Transverse colon (tissue), 4 donors: ENCODE data around the gene RAB8B. TPM values are rescaled to one million over a fixed set of nuclear protein-coding genes. Genes with fewer than 3 reads are reported as not detected.
"Not testable (repeated sequence)": the region's sequence is repeated elsewhere in the genome, so short reads cannot be mapped to it uniquely, and the experiment has no call there.

ENCODE experiments used
- DNase-seq: peaks from one replicate; pipeline ENCODE4 v3.0.0-alpha.2; 2019
- H3K27ac ChIP-seq, 4 donors: fragments of 200-600 bp; sonication (generic); 2 replicates each; pipeline ENCODE4 v1.5.1; 2016 to 2018; ENCODE audit warnings: inconsistent platforms in 4 of 4
- H3K27me3 ChIP-seq: fragments of 200-600 bp; sonication (generic); 2 replicates; pipeline ENCODE4 v1.5.1; 2017; ENCODE audit warnings: inconsistent platforms
- H3K36me3 ChIP-seq, 4 donors: fragments of 200-600 bp; sonication (generic); 2 replicates each; pipeline ENCODE4 v1.5.1; 2017 to 2019; ENCODE audit warnings: inconsistent platforms in 4 of 4
- H3K4me1 ChIP-seq, 4 donors: fragments of 200-600 bp; sonication (generic); 2 replicates each; pipeline ENCODE4 v1.5.1; 2017 to 2020; ENCODE audit warnings: inconsistent platforms in 4 of 4
- H3K4me3 ChIP-seq, 4 donors: fragments of 200-600 bp; sonication (generic); 1 replicate in 1 of 4; 2 replicates in 3 of 4; pipeline versions ENCODE4 v1.5.1 to v1.6.1; 2017 to 2019; ENCODE audit warnings: inconsistent platforms in 4 of 4
- H3K9me3 ChIP-seq, 2 donors: fragments of 200-600 bp; sonication (generic); 2 replicates each; pipeline ENCODE4 v1.5.1; 2017 to 2019; ENCODE audit warnings: inconsistent platforms in 2 of 2
- EP300 ChIP-seq: sonication (generic); formaldehyde crosslinking; IDR thresholded peaks from one replicate; pipeline ENCODE4 v1.6.1; 2017; ENCODE audit warnings: antibody characterized with exemption, low read depth
- POLR2A ChIP-seq: fragments of 450-650 bp; IDR thresholded peaks from one replicate; pipeline ENCODE4 v1.6.1; 2016; ENCODE audit warnings: antibody characterized with exemption, mild to moderate bottlenecking, moderate library complexity
- POLR2AphosphoS5 ChIP-seq, 3 donors: sonication (generic); formaldehyde crosslinking; IDR thresholded peaks; one replicate each; pipeline ENCODE4 v1.6.1; 2016; ENCODE audit warnings: antibody characterized with exemption in 3 of 3
- WGBS, 2 donors: methylation state at CpG; one replicate each; pipeline ENCODE4 v1.1.5; 2018; ENCODE audit warnings: low coverage in 1 of 2; 5-methylcytosine and 5-hydroxymethylcytosine counted together
- in situ Hi-C, 4 donors: fragments of 200-750 bp; cut with MboI; loops; one replicate each; pipeline versions ENCODE4 v1.15.0 to v1.15.1; 2017; ENCODE audit warnings: low sequenced_read_pairs in 3 of 4, low pct_ligation_motif_present in 1 of 4, low pct_unique_long_range_greater_than_20kb in 1 of 4
- intact Hi-C: fragments of 100-400 bp; cut with DNase I; formaldehyde crosslinking; loops from one replicate; pipeline ENCODE4 v1.15.1; 2023; ENCODE audit warnings: low total_unique reads
- total RNA-seq, 4 donors: library from RNA; depleted of rRNA; stranded (reverse); fragments of >200 nt; gene quantifications; one replicate each; pipeline ENCODE4 v1.1.0, GENCODE V29; 2016
- TF ChIP-seq, protein P1 (sequence below), 5 experiments: fragments of 200-600 bp in 3 of 5; fragments of 450-650 bp in 2 of 5; sonication (generic) in 3 of 5; IDR thresholded peaks; 1 replicate in 2 of 5; 2 replicates in 3 of 5; pipeline ENCODE4 v1.5.1; 2016 to 2017; ENCODE audit warnings: antibody characterized with exemption in 5 of 5, inconsistent platforms in 3 of 5, mild to moderate bottlenecking in 2 of 5, moderate library complexity in 1 of 5

The RAB8B gene
- total RNA-seq, 4 donors from 2014 or later, result 3.2 to 25.4 (median 9.5) TPM

DNA sequence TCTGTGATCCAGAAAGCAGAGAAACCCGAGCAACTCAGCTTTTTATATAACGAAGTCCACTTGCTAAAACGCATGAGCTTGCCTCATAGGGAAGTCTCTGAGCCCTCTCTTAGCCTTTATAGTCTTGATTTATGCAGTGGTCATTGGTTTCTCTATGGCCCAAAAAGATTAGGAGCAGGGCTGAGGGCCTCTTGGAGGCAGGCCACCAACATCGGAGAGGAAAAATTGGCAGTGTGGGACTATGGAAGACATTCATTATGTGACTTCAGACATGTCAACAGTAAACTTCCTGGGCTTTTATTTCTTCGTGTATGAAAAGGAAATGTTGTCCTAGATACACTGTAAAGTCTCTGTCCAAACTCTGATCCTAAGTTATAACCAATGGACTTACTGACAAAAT is 13.5 kb downstream of the RAB8B start:
- no peaks in the 10 kb centered on the region for H3K9me3 ChIP-seq
- no peaks in the 10 kb centered on the region for H3K27me3 ChIP-seq
- H3K27ac ChIP-seq, result peak overlapping the region in 1 of 4 donors; percentile 2
- H3K36me3 ChIP-seq, result no peaks in the 10 kb centered on the region
- 60 to 71% methylated on average over 5 of the region's 5 CpGs for whole genome bisulfite sequencing, 2 donors
- no peak for DNase-seq
- TF ChIP-seq EP300, result no peak
- TF ChIP-seq POLR2A, result no peak
- TF ChIP-seq POLR2AphosphoS5 (IDR thresholded peaks at IDR 0.05), result no peak
- TF ChIP-seq, protein P1, sequence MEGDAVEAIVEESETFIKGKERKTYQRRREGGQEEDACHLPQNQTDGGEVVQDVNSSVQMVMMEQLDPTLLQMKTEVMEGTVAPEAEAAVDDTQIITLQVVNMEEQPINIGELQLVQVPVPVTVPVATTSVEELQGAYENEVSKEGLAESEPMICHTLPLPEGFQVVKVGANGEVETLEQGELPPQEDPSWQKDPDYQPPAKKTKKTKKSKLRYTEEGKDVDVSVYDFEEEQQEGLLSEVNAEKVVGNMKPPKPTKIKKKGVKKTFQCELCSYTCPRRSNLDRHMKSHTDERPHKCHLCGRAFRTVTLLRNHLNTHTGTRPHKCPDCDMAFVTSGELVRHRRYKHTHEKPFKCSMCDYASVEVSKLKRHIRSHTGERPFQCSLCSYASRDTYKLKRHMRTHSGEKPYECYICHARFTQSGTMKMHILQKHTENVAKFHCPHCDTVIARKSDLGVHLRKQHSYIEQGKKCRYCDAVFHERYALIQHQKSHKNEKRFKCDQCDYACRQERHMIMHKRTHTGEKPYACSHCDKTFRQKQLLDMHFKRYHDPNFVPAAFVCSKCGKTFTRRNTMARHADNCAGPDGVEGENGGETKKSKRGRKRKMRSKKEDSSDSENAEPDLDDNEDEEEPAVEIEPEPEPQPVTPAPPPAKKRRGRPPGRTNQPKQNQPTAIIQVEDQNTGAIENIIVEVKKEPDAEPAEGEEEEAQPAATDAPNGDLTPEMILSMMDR (IDR thresholded peaks at IDR 0.05), result no peak
- no peak overlapping the region for H3K4me3 ChIP-seq
- H3K4me1 ChIP-seq, result peaks cover 0 to 35% (median 2%) of the 10 kb centered on the region in 4 donors
- in situ Hi-C loops (no loop called here), intact Hi-C loops (no loop called here)

DNA sequence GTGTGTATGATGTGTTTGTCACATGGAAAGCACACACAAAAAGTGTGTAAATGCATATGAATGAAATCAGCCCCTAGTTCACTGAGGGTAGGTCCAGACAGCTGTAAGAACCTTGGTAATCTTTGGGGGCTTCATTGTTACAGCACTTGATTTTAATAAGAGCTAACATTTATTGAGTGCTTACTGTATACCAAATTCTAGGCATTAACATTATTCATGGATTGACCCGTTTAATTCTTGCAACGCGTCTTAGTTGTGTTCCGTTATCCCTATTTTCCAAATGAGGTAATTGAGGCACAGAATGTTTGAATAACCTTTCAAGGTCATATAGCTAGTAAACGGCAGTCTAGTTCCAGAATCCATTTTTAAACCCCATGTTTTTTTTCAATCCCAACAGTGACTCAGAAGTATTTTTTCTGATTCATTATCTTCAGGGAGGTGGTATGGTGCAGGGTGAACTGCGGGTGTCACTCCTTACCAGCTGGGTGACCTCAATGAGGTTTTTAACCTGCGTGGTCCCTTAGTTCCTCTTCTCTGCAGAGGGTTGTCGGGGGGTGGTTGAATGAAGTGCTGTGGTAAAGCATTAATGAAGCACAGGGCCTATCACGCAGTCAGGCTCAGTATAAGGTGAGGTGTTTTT is 14.2 kb downstream of the RAB8B start:
- H3K9me3 ChIP-seq, result no peaks in the 10 kb centered on the region
- in situ Hi-C loops, result no loop called here
- H3K36me3 ChIP-seq, result no peaks in the 10 kb centered on the region
- H3K27ac ChIP-seq, result no peak overlapping the region
- TF ChIP-seq, protein P1 (IDR thresholded peaks at IDR 0.05), result no peak
- TF ChIP-seq POLR2AphosphoS5 (IDR thresholded peaks at IDR 0.05) (no peak), POLR2A (no peak), EP300 (no peak)
- intact Hi-C loops, result no loop called here
- H3K4me1 ChIP-seq, result peaks cover 0 to 31% (median 2%) of the 10 kb centered on the region in 4 donors
- WGBS, 2 donors, result 82 to 84% methylated on average over 8 to 9 of the region's 9 CpGs
- no peak for DNase-seq
- H3K4me3 ChIP-seq, result no peak overlapping the region
- H3K27me3 ChIP-seq, result no peaks in the 10 kb centered on the region

DNA sequence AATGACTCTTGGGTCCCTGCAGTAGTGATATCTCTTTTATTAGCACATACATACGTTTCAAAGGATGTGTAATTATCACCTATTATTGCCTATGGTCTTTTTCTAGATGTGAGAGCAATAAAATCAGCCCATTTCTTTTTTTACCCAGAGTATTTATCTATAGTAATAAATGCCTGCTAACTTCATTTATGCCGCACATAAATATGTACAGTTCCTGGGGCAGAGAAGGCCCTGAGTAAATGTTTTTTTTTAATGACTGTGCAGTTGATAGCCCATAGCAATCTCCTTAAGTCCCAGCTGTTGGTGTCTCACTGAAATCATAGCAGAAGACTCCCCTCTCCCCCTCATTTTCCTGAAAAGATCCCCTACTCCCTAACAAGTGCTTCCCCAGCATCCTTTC is 16.7 kb downstream of the RAB8B start:
- no peak for DNase-seq
- H3K4me3 ChIP-seq, result no peak overlapping the region
- H3K36me3 ChIP-seq, result no peaks in the 10 kb centered on the region
- TF ChIP-seq POLR2AphosphoS5 (IDR thresholded peaks at IDR 0.05) (no peak), POLR2A (no peak), EP300 (no peak)
- TF ChIP-seq, protein P1 (IDR thresholded peaks at IDR 0.05), result no peak
- H3K27me3 ChIP-seq, result no peaks in the 10 kb centered on the region
- peaks cover 0 to 33% (median 4%) of the 10 kb centered on the region in 4 donors for H3K4me1 ChIP-seq
- WGBS, 2 donors, result 73 to 84% methylated on average over 2 of the region's 2 CpGs
- H3K9me3 ChIP-seq, result no peaks in the 10 kb centered on the region
- no peak overlapping the region for H3K27ac ChIP-seq
- intact Hi-C loops, result no loop called here
- in situ Hi-C loops, result no loop called here

DNA sequence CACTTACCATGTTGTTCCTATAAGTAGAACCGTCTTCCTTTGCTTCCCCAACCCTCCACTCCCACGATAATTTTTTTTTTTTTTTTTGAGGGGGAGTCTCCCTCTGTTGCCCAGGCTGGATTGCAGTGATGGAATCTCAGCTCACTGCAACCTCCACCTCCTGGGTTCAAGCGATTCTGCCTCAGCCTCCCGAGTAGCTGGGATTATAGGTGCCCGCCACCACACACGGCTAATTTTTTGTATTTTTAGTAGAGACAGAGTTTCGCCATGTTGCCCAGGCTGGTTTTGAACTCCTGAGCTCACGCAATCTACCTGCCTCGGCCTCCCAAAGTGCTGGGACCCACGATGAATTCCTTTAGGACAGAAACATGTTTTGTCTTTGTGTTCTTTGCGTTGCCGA is 19.4 kb downstream of the RAB8B start:
- in situ Hi-C loops, H3K27me3 ChIP-seq, H3K9me3 ChIP-seq, H3K4me3 ChIP-seq, H3K36me3 ChIP-seq, DNase-seq, H3K27ac ChIP-seq, intact Hi-C loops: not testable (repeated sequence)
- WGBS, 2 donors, result 91 to 93% methylated on average over 7 to 12 of the region's 12 CpGs
- H3K4me1 ChIP-seq, result peaks cover 5 to 45% (median 14%) of the 10 kb centered on the region in 4 donors
